ENCODE data around the gene BPHL. TPM values are rescaled to one million over a fixed set of nuclear protein-coding genes. Genes with fewer than 3 reads are reported as not detected.

The BPHL gene
- total RNA-seq, 1 experiment from 2014 or later = 29.5 TPM

GRCh38 chr6:3139090-3139903 lies 20.8 kb downstream of the BPHL start:
- TF ChIP-seq CTCF (IDR thresholded peaks at IDR 0.05; ENCODE audit: insufficient read depth in 1 of 2, low read depth in 1 of 2, low read length in 1 of 2, severe bottlenecking in 1 of 2, unreplicated experiment in 1 of 2) = no peak
- DNase-seq = peak; percentile 79 to 85
- Histone ChIP-seq H3K9me3 (no peaks in the 10 kb centered on the region), H3K4me3 (ENCODE audit: low read depth, low read length) (no peak overlapping the region), H3K27me3 (replicated peaks; ENCODE audit: control insufficient read depth, insufficient read depth, low read length) (no peaks in the 10 kb centered on the region), H3K36me3 (ENCODE audit: control insufficient read depth, insufficient read depth, low read length) (peaks cover 6% of the 10 kb centered on the region; the same call in 1 of the 2 replicates), H3K4me1 (peaks cover 42% of the 10 kb centered on the region)
- POLR2A ChIA-PET = interaction anchor here (0.5 to 1.0 kb wide), 2 partner anchors 69 to 71 kb away, joined by 3 to 5 read pairs; partner anchors contain the start of gene RIPK1
- Mint-ChIP-seq H3K4me1 (ENCODE audit: low read depth, unreplicated experiment) (peaks cover 33% of the 10 kb centered on the region), H3K4me3 (ENCODE audit: unreplicated experiment) (peak overlapping the region; percentile 48), H3K27me3 (ENCODE audit: insufficient read depth, unreplicated experiment) (no peaks in the 10 kb centered on the region), H3K27ac (ENCODE audit: unreplicated experiment) (peak overlapping the region; percentile 70), H3K36me3 (ENCODE audit: insufficient read depth, unreplicated experiment) (peaks cover 44% of the 10 kb centered on the region), H3K9me3 (ENCODE audit: unreplicated experiment) (no peaks in the 10 kb centered on the region)
- BruUV-seq (replicated peaks) = no TSS peak
- intact Hi-C loops (cut with micrococcal nuclease; ENCODE audit: unreplicated experiment) = loop anchor here (1.0 kb wide), 1 partner anchor 23 kb away; no protein-coding TSS in a partner anchor
- CTCF ChIA-PET = interaction anchor here (1.6 kb wide), 1 partner anchor 18 kb away, joined by 11 read pairs; the partner anchor contains the start of gene TUBB2A

GRCh38 chr6:3140201-3140600 lies 21.7 kb downstream of the BPHL start:
- Histone ChIP-seq H3K27me3 (replicated peaks; ENCODE audit: control insufficient read depth, insufficient read depth, low read length) (no peaks in the 10 kb centered on the region), H3K36me3 (ENCODE audit: control insufficient read depth, insufficient read depth, low read length) (peaks cover 6% of the 10 kb centered on the region; the same call in 1 of the 2 replicates), H3K4me1 (peaks cover 36% of the 10 kb centered on the region), H3K4me3 (ENCODE audit: low read depth, low read length) (no peak overlapping the region), H3K9me3 (no peaks in the 10 kb centered on the region)
- CTCF ChIA-PET = interaction anchor here (1.6 kb wide), 1 partner anchor 17 kb away, joined by 11 read pairs; the partner anchor contains the start of gene TUBB2A
- no peak for DNase-seq
- no peak for TF ChIP-seq CTCF (IDR thresholded peaks at IDR 0.05; ENCODE audit: insufficient read depth in 1 of 2, low read depth in 1 of 2, low read length in 1 of 2, severe bottlenecking in 1 of 2, unreplicated experiment in 1 of 2)
- peaks cover 29% of the 10 kb centered on the region for H3K4me1 Mint-ChIP-seq (ENCODE audit: low read depth, unreplicated experiment)
- intact Hi-C loops (cut with micrococcal nuclease; ENCODE audit: unreplicated experiment) = no loop called here
- H3K27me3 Mint-ChIP-seq (ENCODE audit: insufficient read depth, unreplicated experiment) = no peaks in the 10 kb centered on the region
- H3K36me3 Mint-ChIP-seq (ENCODE audit: insufficient read depth, unreplicated experiment) = peaks cover 39% of the 10 kb centered on the region
- POLR2A ChIA-PET = no interaction called here
- H3K4me3 Mint-ChIP-seq (ENCODE audit: unreplicated experiment) = no peak overlapping the region
- BruUV-seq (replicated peaks) = no TSS peak
- H3K9me3 Mint-ChIP-seq (ENCODE audit: unreplicated experiment) = no peaks in the 10 kb centered on the region
- no peak overlapping the region for H3K27ac Mint-ChIP-seq (ENCODE audit: unreplicated experiment)

GRCh38 chr6:3142536-3142935 lies 24.0 kb downstream of the BPHL start:
- POLR2A ChIA-PET = no interaction called here
- Histone ChIP-seq H3K36me3 (ENCODE audit: control insufficient read depth, insufficient read depth, low read length) (peaks cover 5% of the 10 kb centered on the region; the same call in 1 of the 2 replicates), H3K4me1 (peaks cover 20% of the 10 kb centered on the region), H3K27me3 (replicated peaks; ENCODE audit: control insufficient read depth, insufficient read depth, low read length) (no peaks in the 10 kb centered on the region), H3K9me3 (no peaks in the 10 kb centered on the region), H3K4me3 (ENCODE audit: low read depth, low read length) (no peak overlapping the region)
- Mint-ChIP-seq H3K27ac (ENCODE audit: unreplicated experiment) (no peak overlapping the region), H3K9me3 (ENCODE audit: unreplicated experiment) (no peaks in the 10 kb centered on the region), H3K4me3 (ENCODE audit: unreplicated experiment) (no peak overlapping the region), H3K27me3 (ENCODE audit: insufficient read depth, unreplicated experiment) (no peaks in the 10 kb centered on the region), H3K4me1 (ENCODE audit: low read depth, unreplicated experiment) (peaks cover 16% of the 10 kb centered on the region), H3K36me3 (ENCODE audit: insufficient read depth, unreplicated experiment) (peaks cover 45% of the 10 kb centered on the region)
- BruUV-seq (replicated peaks) = no TSS peak
- no peak for DNase-seq
- intact Hi-C loops (cut with micrococcal nuclease; ENCODE audit: unreplicated experiment) = no loop called here
- no peak for TF ChIP-seq CTCF (IDR thresholded peaks at IDR 0.05; ENCODE audit: insufficient read depth in 1 of 2, low read depth in 1 of 2, low read length in 1 of 2, severe bottlenecking in 1 of 2, unreplicated experiment in 1 of 2)
- CTCF ChIA-PET = no interaction called here
